Epidermal melanocyte (primary cell): Measurements from ENCODE around the gene NMT2.
A peak's percentile ranks its signal among the peaks of the same experiment; 100 is the strongest.

Experiments
- DNase-seq: peaks from one replicate; pipeline ENCODE4 v3.0.0; 2011; ENCODE audit warnings: low spot score; ENCODE audit not compliant: insufficient read length

NMT2 gene

GRCh38 chr10:15181576-15182156 lies 13.2 kb upstream of the NMT2 start:
- no peak for DNase-seq

- no peak for DNase-seq
These were observed 12.2 kb upstream of the NMT2 start for GRCh38 chr10:15180736-15181135.

GRCh38 chr10:15176269-15176668 lies 7.8 kb upstream of the NMT2 start:
- DNase-seq = no peak

- no peak for DNase-seq
These were observed 7.1 kb upstream of the NMT2 start for GRCh38 chr10:15175587-15175986.

GRCh38 chr10:15172306-15172840 lies 3.9 kb upstream of the NMT2 start:
- no peak for DNase-seq

- no peak for DNase-seq
These were observed 1.3 kb upstream of the NMT2 start for GRCh38 chr10:15169555-15170401.

GRCh38 chr10:15168786-15169554 lies 477 bp upstream of the NMT2 start:
- DNase-seq = peak; percentile 83

- peak; percentile 37 for DNase-seq
These were observed 842 bp downstream of the NMT2 start for GRCh38 chr10:15167411-15168290.

GRCh38 chr10:15166325-15166724 lies 2.2 kb downstream of the NMT2 start:
- DNase-seq = no peak

GRCh38 chr10:15163253-15163828 lies 5.2 kb downstream of the NMT2 start:
- no peak for DNase-seq

GRCh38 chr10:15158972-15159371 lies 9.5 kb downstream of the NMT2 start:
- no peak for DNase-seq

- DNase-seq = no peak
These were observed 10.0 kb downstream of the NMT2 start for GRCh38 chr10:15158448-15158847.

GRCh38 chr10:15155978-15156656 lies 12.4 kb downstream of the NMT2 start:
- DNase-seq = no peak

- no peak for DNase-seq
These were observed 15.9 kb downstream of the NMT2 start for GRCh38 chr10:15152556-15152955.

GRCh38 chr10:15150563-15150962 lies 17.9 kb downstream of the NMT2 start:
- DNase-seq = no peak

GRCh38 chr10:15149042-15149771 lies 19.3 kb downstream of the NMT2 start:
- no peak for DNase-seq

- no peak for DNase-seq
These were observed 20.7 kb downstream of the NMT2 start for GRCh38 chr10:15147594-15148392.

GRCh38 chr10:15146366-15146765 lies 22.1 kb downstream of the NMT2 start:
- no peak for DNase-seq

GRCh38 chr10:15144788-15145187 lies 23.7 kb downstream of the NMT2 start:
- no peak for DNase-seq
